ENCODE measurements around the gene IMMP2L. TPM values are rescaled to one million over a fixed set of nuclear protein-coding genes. Genes with fewer than 3 reads are reported as not detected.

IMMP2L gene
- total and polyA plus RNA-seq, 4 donors = 7.3 to 21.1 (median 12.4) TPM

DNA sequence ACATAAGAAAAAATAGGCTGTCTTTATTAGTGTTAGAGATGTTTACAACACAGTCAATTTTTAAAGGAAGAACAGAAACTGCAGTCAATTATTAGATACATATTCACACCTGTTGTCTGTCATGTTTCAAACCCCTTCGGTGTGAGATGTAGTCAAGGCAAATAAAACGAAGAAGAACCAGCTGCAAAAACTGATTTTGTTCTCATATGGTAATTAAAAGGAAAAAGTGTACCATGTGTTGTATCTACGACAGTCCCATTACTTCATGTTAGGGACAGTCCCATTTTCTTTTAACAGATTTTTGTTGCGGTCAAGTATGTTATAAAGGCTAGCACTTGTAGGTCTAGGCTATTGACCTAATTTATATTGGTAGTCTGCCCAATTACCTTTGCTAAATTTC is 321.9 kb downstream of the IMMP2L start:
- Histone ChIP-seq H3K9me3 (ENCODE audit: control insufficient read depth in 4 of 4, low read length in 3 of 4) (no peaks in the 10 kb centered on the region), H3K36me3 (ENCODE audit: control insufficient read depth in 4 of 4, insufficient read depth in 3 of 4, low read depth in 1 of 4, low read length in 3 of 4) (peaks cover 0 to 1% (median 0%) of the 10 kb centered on the region in 4 donors), H3K4me3 (ENCODE audit: low read depth in 1 of 3, low read length in 3 of 3) (no peak overlapping the region), H3K27me3 (ENCODE audit: control insufficient read depth in 4 of 4, insufficient read depth in 4 of 4, low read length in 3 of 4) (no peaks in the 10 kb centered on the region), H3K9ac (ENCODE audit: low read depth in 1 of 2, low read length in 2 of 2) (no peak overlapping the region), H3K4me1 (ENCODE audit: control insufficient read depth in 4 of 4, insufficient read depth in 4 of 4, low read length in 3 of 4) (no peaks in the 10 kb centered on the region), H3K27ac (ENCODE audit: low read depth in 1 of 2, low read length in 2 of 2) (no peak overlapping the region)
- WGBS = 94% methylated on average over 4 of the region's 4 CpGs
- no peak for DNase-seq (ENCODE audit: low spot score)
- TF ChIP-seq, protein P1, sequence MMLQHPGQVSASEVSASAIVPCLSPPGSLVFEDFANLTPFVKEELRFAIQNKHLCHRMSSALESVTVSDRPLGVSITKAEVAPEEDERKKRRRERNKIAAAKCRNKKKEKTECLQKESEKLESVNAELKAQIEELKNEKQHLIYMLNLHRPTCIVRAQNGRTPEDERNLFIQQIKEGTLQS (IDR thresholded peaks at IDR 0.05) = no peak
- TF ChIP-seq SP1 (IDR thresholded peaks at IDR 0.05) (no peak), RXRA (IDR thresholded peaks at IDR 0.05) (no peak), RAD21 (IDR thresholded peaks at IDR 0.05) (no peak)

DNA sequence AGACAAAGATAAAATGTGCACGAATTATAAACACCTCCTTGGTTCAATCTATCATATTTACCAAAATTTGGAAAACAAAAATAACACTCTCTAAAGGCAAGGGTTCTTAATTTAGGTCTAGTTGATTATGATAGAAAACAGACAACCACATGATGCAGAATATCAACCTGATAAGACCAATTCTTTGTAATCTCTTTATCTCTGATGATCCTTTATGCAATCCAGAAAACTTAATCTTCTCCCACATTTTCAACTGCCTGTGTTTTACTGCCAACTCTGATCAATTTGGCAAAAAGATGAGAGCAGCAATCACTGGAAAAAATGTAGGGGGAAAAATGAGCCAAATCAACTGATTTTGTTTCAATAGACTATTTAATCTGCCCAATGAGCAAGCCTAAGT is 322.9 kb downstream of the IMMP2L start:
- Histone ChIP-seq H3K27me3 (ENCODE audit: control insufficient read depth in 4 of 4, insufficient read depth in 4 of 4, low read length in 3 of 4) (no peaks in the 10 kb centered on the region), H3K27ac (ENCODE audit: low read depth in 1 of 2, low read length in 2 of 2) (no peak overlapping the region), H3K9ac (ENCODE audit: low read depth in 1 of 2, low read length in 2 of 2) (no peak overlapping the region), H3K36me3 (ENCODE audit: control insufficient read depth in 4 of 4, insufficient read depth in 3 of 4, low read depth in 1 of 4, low read length in 3 of 4) (peaks cover 0 to 1% (median 0%) of the 10 kb centered on the region in 4 donors), H3K9me3 (ENCODE audit: control insufficient read depth in 4 of 4, low read length in 3 of 4) (no peaks in the 10 kb centered on the region), H3K4me1 (ENCODE audit: control insufficient read depth in 4 of 4, insufficient read depth in 4 of 4, low read length in 3 of 4) (no peaks in the 10 kb centered on the region), H3K4me3 (ENCODE audit: low read depth in 1 of 3, low read length in 3 of 3) (no peak overlapping the region)
- TF ChIP-seq EGR1 (IDR thresholded peaks at IDR 0.05; ENCODE audit: low read depth in 2 of 2) = no peak
- TF ChIP-seq, protein P1 (IDR thresholded peaks at IDR 0.05) = no peak
- TF ChIP-seq YY1 (IDR thresholded peaks at IDR 0.05) = no peak
- TF ChIP-seq, protein P2, sequence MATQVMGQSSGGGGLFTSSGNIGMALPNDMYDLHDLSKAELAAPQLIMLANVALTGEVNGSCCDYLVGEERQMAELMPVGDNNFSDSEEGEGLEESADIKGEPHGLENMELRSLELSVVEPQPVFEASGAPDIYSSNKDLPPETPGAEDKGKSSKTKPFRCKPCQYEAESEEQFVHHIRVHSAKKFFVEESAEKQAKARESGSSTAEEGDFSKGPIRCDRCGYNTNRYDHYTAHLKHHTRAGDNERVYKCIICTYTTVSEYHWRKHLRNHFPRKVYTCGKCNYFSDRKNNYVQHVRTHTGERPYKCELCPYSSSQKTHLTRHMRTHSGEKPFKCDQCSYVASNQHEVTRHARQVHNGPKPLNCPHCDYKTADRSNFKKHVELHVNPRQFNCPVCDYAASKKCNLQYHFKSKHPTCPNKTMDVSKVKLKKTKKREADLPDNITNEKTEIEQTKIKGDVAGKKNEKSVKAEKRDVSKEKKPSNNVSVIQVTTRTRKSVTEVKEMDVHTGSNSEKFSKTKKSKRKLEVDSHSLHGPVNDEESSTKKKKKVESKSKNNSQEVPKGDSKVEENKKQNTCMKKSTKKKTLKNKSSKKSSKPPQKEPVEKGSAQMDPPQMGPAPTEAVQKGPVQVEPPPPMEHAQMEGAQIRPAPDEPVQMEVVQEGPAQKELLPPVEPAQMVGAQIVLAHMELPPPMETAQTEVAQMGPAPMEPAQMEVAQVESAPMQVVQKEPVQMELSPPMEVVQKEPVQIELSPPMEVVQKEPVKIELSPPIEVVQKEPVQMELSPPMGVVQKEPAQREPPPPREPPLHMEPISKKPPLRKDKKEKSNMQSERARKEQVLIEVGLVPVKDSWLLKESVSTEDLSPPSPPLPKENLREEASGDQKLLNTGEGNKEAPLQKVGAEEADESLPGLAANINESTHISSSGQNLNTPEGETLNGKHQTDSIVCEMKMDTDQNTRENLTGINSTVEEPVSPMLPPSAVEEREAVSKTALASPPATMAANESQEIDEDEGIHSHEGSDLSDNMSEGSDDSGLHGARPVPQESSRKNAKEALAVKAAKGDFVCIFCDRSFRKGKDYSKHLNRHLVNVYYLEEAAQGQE (IDR thresholded peaks at IDR 0.05) = no peak
- TF ChIP-seq, protein P3, sequence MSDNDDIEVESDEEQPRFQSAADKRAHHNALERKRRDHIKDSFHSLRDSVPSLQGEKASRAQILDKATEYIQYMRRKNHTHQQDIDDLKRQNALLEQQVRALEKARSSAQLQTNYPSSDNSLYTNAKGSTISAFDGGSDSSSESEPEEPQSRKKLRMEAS (IDR thresholded peaks at IDR 0.05) = no peak
- WGBS = 0% methylated on average over 1 of the region's 1 CpG
- DNase-seq (ENCODE audit: low spot score) = no peak

DNA sequence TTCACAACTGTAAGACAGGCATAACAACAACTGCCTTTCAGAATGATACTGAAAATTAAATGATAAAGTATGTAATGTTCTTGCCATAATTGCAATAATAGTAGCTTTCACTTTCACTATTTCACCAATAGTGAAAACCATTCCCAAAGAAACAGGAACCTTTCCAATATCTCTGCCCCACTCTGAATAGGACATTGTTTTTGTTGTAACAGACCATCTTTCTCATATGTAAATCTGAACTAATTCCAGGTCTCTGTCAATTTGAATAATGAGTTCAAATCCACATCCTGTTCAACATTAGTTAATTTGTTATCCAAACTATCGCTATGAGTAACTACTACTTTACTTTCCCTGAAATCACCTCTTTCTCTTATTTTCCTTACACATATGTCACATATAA is 323.4 kb downstream of the IMMP2L start:
- no peak for DNase-seq (ENCODE audit: low spot score)
- WGBS = 65% methylated on average over 1 of the region's 1 CpG
- Histone ChIP-seq H3K4me3 (ENCODE audit: low read depth in 1 of 3, low read length in 3 of 3) (peak overlapping the region in 2 of 3 donors; percentile 19), H3K27me3 (ENCODE audit: control insufficient read depth in 4 of 4, insufficient read depth in 4 of 4, low read length in 3 of 4) (no peaks in the 10 kb centered on the region), H3K36me3 (ENCODE audit: control insufficient read depth in 4 of 4, insufficient read depth in 3 of 4, low read depth in 1 of 4, low read length in 3 of 4) (peaks cover 0 to 1% (median 0%) of the 10 kb centered on the region in 4 donors), H3K9me3 (ENCODE audit: control insufficient read depth in 4 of 4, low read length in 3 of 4) (no peaks in the 10 kb centered on the region), H3K27ac (ENCODE audit: low read depth in 1 of 2, low read length in 2 of 2) (no peak overlapping the region), H3K9ac (ENCODE audit: low read depth in 1 of 2, low read length in 2 of 2) (peak overlapping the region; percentile 19 to 54), H3K4me1 (ENCODE audit: control insufficient read depth in 4 of 4, insufficient read depth in 4 of 4, low read length in 3 of 4) (no peaks in the 10 kb centered on the region)
- TF ChIP-seq, protein P2 (IDR thresholded peaks at IDR 0.05) = no peak
- no peak for TF ChIP-seq RAD21 (IDR thresholded peaks at IDR 0.05)
- TF ChIP-seq, protein P4, sequence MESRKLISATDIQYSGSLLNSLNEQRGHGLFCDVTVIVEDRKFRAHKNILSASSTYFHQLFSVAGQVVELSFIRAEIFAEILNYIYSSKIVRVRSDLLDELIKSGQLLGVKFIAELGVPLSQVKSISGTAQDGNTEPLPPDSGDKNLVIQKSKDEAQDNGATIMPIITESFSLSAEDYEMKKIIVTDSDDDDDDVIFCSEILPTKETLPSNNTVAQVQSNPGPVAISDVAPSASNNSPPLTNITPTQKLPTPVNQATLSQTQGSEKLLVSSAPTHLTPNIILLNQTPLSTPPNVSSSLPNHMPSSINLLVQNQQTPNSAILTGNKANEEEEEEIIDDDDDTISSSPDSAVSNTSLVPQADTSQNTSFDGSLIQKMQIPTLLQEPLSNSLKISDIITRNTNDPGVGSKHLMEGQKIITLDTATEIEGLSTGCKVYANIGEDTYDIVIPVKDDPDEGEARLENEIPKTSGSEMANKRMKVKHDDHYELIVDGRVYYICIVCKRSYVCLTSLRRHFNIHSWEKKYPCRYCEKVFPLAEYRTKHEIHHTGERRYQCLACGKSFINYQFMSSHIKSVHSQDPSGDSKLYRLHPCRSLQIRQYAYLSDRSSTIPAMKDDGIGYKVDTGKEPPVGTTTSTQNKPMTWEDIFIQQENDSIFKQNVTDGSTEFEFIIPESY (IDR thresholded peaks at IDR 0.05) = no peak
- no peak for TF ChIP-seq YY1 (IDR thresholded peaks at IDR 0.05)
- TF ChIP-seq, protein P5, sequence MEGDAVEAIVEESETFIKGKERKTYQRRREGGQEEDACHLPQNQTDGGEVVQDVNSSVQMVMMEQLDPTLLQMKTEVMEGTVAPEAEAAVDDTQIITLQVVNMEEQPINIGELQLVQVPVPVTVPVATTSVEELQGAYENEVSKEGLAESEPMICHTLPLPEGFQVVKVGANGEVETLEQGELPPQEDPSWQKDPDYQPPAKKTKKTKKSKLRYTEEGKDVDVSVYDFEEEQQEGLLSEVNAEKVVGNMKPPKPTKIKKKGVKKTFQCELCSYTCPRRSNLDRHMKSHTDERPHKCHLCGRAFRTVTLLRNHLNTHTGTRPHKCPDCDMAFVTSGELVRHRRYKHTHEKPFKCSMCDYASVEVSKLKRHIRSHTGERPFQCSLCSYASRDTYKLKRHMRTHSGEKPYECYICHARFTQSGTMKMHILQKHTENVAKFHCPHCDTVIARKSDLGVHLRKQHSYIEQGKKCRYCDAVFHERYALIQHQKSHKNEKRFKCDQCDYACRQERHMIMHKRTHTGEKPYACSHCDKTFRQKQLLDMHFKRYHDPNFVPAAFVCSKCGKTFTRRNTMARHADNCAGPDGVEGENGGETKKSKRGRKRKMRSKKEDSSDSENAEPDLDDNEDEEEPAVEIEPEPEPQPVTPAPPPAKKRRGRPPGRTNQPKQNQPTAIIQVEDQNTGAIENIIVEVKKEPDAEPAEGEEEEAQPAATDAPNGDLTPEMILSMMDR (IDR thresholded peaks at IDR 0.05; ENCODE audit: low read depth, low read length, missing input control) = no peak
- TF ChIP-seq GABPA (IDR thresholded peaks at IDR 0.05 in 1 of 2, conservative IDR thresholded peaks at IDR 0.05 in 1 of 2) = no peak
- no peak for TF ChIP-seq RXRA (IDR thresholded peaks at IDR 0.05)
- no peak for TF ChIP-seq HNF4G (IDR thresholded peaks at IDR 0.05)
- TF ChIP-seq, protein P1 (IDR thresholded peaks at IDR 0.05) = no peak
- no peak for TF ChIP-seq FOXA2 (IDR thresholded peaks at IDR 0.05)
- TF ChIP-seq JUND (IDR thresholded peaks at IDR 0.05) = no peak
- TF ChIP-seq TAF1 (conservative IDR thresholded peaks at IDR 0.05) = no peak

All from liver (tissue), 9 donors.